ENCODE results near the gene OR52J3. TPM values are rescaled to one million over a fixed set of nuclear protein-coding genes. Genes with fewer than 3 reads are reported as not detected.

Gene OR52J3
- total and polyA plus RNA-seq, 4 donors: not detected

DNA sequence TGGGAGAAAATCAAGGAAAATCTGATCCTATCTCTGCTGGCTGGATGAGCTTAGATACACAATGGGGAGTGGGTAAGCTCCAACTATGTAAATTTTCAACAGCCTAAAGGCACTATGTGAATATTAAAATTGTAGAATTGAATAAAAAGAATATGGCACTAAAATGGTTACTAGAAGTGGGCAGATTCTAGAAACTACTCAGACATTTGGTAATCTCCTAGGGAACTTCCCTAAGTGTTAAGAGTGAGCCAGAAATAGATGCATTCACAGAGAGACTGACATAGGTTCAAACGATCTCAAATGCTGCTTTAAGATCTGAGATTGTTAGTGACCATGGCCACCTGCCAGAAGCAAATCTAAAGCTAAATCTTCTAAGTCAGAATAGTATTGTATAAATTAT, 18.7 kb downstream of the OR52J3 start:
- Histone ChIP-seq H3K27ac (ENCODE audit: low read depth in 1 of 2, low read length in 1 of 2) (no peak overlapping the region), H3K4me1 (ENCODE audit: control insufficient read depth in 5 of 5, insufficient read depth in 5 of 5, low read length in 5 of 5) (no peaks in the 10 kb centered on the region), H3K4me3 (no peak overlapping the region), H3K9ac (ENCODE audit: insufficient read depth in 1 of 2, low read length in 2 of 2) (no peak overlapping the region), H3K27me3 (ENCODE audit: control insufficient read depth in 3 of 3, insufficient read depth in 3 of 3, low read length in 2 of 3) (no peaks in the 10 kb centered on the region), H3K9me3 (ENCODE audit: control insufficient read depth in 4 of 4, insufficient read depth in 3 of 4, low read length in 3 of 4) (no peaks in the 10 kb centered on the region), H3K36me3 (ENCODE audit: control insufficient read depth in 4 of 4, insufficient read depth in 4 of 4, low read length in 4 of 4) (no peaks in the 10 kb centered on the region)
- no peak for TF ChIP-seq CTCF (IDR thresholded peaks at IDR 0.05; ENCODE audit: control extremely low read depth, extremely low read depth)
- 11 to 38% methylated on average over 1 of the region's 1 CpG for WGBS, 2 donors
- ATAC-seq (ENCODE audit: insufficient read depth, low FRiP score) (no peak), DNase-seq (no peak)

DNA sequence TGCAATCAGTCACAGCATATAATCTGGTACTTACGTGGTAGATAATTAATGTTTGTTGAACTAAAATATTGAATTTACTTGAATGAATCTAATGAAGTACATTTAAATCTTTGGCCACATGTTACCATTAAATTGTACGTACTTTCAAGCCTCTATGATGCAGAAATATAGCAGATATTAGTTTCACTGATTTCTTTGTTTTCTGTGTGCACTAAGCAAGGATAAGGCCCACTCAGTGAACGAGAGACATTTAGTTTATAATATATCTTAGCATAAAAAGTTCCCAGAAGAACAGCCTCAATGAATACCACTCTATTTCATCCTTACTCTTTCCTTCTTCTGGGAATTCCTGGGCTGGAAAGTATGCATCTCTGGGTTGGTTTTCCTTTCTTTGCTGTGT, 22.9 kb downstream of the OR52J3 start, which contains the start of gene OR52E1:
Gene OR52E1, plus strand, starts transcription at position 301 of the 400 bp plus-strand sequence.
- H3K27me3 ChIP-seq (ENCODE audit: control insufficient read depth in 3 of 3, insufficient read depth in 3 of 3, low read length in 2 of 3): no peaks in the 10 kb centered on the region
- H3K4me3 ChIP-seq: no peak within 1 kb of the TSS
- no peak for TF ChIP-seq CTCF (IDR thresholded peaks at IDR 0.05; ENCODE audit: control extremely low read depth, extremely low read depth)
- H3K9me3 ChIP-seq (ENCODE audit: control insufficient read depth in 4 of 4, insufficient read depth in 3 of 4, low read length in 3 of 4): no peaks in the 10 kb centered on the region
- H3K36me3 ChIP-seq (ENCODE audit: control insufficient read depth in 4 of 4, insufficient read depth in 4 of 4, low read length in 4 of 4): no peaks in the 10 kb centered on the region
- ATAC-seq (ENCODE audit: insufficient read depth, low FRiP score) (no peak), DNase-seq (no peak)
- H3K4me1 ChIP-seq (ENCODE audit: control insufficient read depth in 5 of 5, insufficient read depth in 5 of 5, low read length in 5 of 5): no peaks in the 10 kb centered on the region
- no peak within 1 kb of the TSS for H3K9ac ChIP-seq (ENCODE audit: insufficient read depth in 1 of 2, low read length in 2 of 2)
- no peak within 1 kb of the TSS for H3K27ac ChIP-seq (ENCODE audit: low read depth in 1 of 2, low read length in 1 of 2)
- 62 to 72% methylated on average over 3 of the region's 3 CpGs for WGBS, 2 donors

- ATAC-seq (ENCODE audit: insufficient read depth, low FRiP score) (no peak), DNase-seq (no peak)
- TF ChIP-seq CTCF (IDR thresholded peaks at IDR 0.05; ENCODE audit: control extremely low read depth, extremely low read depth): no peak
- H3K27ac ChIP-seq (ENCODE audit: low read depth in 1 of 2, low read length in 1 of 2): no peak overlapping the region
- no peaks in the 10 kb centered on the region for H3K36me3 ChIP-seq (ENCODE audit: control insufficient read depth in 4 of 4, insufficient read depth in 4 of 4, low read length in 4 of 4)
- H3K4me3 ChIP-seq: no peak overlapping the region
- 58 to 83% methylated on average over 3 of the region's 3 CpGs for WGBS, 2 donors
- no peaks in the 10 kb centered on the region for H3K27me3 ChIP-seq (ENCODE audit: control insufficient read depth in 3 of 3, insufficient read depth in 3 of 3, low read length in 2 of 3)
- H3K9ac ChIP-seq (ENCODE audit: insufficient read depth in 1 of 2, low read length in 2 of 2): no peak overlapping the region
- no peaks in the 10 kb centered on the region for H3K4me1 ChIP-seq (ENCODE audit: control insufficient read depth in 5 of 5, insufficient read depth in 5 of 5, low read length in 5 of 5)
- no peaks in the 10 kb centered on the region for H3K9me3 ChIP-seq (ENCODE audit: control insufficient read depth in 4 of 4, insufficient read depth in 3 of 4, low read length in 3 of 4)
Observed at GRCh38 chr11:5071799-5072198, 25.5 kb downstream of the OR52J3 start.

GRCh38 chr11:5081405-5081804, 35.1 kb downstream of the OR52J3 start:
- Histone ChIP-seq H3K4me3 (no peak overlapping the region), H3K36me3 (ENCODE audit: control insufficient read depth in 4 of 4, insufficient read depth in 4 of 4, low read length in 4 of 4) (no peaks in the 10 kb centered on the region), H3K27me3 (ENCODE audit: control insufficient read depth in 3 of 3, insufficient read depth in 3 of 3, low read length in 2 of 3) (no peaks in the 10 kb centered on the region), H3K4me1 (ENCODE audit: control insufficient read depth in 5 of 5, insufficient read depth in 5 of 5, low read length in 5 of 5) (no peaks in the 10 kb centered on the region), H3K9ac (ENCODE audit: insufficient read depth in 1 of 2, low read length in 2 of 2) (no peak overlapping the region), H3K9me3 (ENCODE audit: control insufficient read depth in 4 of 4, insufficient read depth in 3 of 4, low read length in 3 of 4) (no peaks in the 10 kb centered on the region), H3K27ac (ENCODE audit: low read depth in 1 of 2, low read length in 1 of 2) (no peak overlapping the region)
- 62 to 82% methylated on average over 2 of the region's 2 CpGs for WGBS, 2 donors
- no peak for DNase-seq
- no peak for TF ChIP-seq CTCF (IDR thresholded peaks at IDR 0.05; ENCODE audit: control extremely low read depth, extremely low read depth)
- no peak for ATAC-seq (ENCODE audit: insufficient read depth, low FRiP score)
